Activated naive CD4-positive, alpha-beta T cell treated with anti-CD3 and anti-CD28 coated beads, Interleukin-2, amount 50 U/mL, for 16 hours (primary cell): ENCODE data around the gene TREML4.
"Not testable (repeated sequence)": the region's sequence is repeated elsewhere in the genome, so short reads cannot be mapped to it uniquely, and the experiment has no call there.

Experiments used
- DNase-seq: peaks from one replicate; pipeline ENCODE4 v3.0.0-alpha.2; 2020

The TREML4 gene

DNA sequence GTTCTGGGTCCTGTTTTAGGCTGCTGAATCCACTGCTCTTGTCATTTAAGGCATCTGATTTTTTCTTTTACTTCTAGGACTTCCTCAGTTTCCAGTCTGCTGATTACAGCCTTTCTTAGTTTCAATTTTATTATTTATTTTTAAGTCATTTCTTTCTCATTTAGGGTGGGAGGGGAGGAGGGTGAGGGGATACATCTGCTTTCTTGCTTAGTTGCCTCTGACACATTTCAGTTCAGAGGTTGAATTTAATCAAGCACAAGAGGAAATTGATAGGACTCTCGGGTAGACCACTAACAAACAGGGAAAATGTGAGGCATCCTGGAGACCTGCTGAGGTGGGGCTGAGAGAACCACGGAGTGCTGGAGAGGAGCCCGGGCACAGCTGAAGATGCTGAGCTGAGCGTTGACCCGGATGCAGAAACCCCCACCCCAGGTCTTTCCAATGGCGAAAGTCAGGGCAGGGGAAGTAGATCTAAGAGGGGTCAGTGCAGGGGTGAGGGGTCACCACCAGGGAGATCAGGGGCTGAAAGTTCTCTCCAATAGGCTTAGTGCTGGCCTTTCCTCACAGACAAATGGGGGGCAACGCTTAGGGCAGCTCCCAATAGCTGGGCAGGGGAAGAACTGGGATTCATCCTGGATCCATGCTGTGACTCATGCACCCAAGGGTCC lies 19.6 kb upstream of the TREML4 start:
- DNase-seq: no peak

DNA sequence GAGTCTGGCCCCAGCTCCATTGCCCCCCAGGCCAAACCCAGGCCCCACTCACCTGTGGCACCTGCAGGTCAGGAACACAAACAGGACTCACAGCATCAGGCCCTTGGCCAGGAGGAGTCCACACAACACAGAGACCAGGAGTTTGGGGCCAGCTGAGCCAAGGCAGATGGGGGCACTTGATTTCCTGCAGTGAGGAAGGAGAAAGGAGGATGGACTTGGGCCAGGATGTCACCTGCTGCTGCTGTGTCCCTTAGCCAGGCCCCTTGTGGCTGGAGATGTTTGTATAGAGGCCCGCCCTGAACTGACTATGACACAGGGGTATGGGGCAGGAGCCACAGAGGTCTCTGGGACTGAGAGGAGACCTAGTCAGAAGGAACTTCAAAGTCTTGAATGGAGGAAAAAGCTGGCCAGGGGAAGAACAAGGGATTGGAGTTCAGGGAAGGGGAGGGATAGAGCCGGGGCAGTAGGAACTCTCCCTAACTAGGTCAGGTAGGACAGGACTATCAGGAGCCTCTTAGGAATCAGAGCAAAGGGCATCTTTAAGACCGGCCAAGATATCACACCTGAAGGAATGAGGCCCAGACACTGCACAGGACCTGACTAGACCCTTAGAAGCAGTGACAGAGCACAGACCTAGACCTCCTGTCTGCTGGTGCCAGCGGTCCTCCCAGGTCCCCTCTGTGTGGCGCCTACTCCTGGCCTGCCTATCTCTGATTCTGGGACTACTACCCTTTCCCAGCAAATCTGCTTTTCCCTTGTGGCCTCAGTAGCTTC lies 18.4 kb upstream of the TREML4 start:
- no peak for DNase-seq

DNA sequence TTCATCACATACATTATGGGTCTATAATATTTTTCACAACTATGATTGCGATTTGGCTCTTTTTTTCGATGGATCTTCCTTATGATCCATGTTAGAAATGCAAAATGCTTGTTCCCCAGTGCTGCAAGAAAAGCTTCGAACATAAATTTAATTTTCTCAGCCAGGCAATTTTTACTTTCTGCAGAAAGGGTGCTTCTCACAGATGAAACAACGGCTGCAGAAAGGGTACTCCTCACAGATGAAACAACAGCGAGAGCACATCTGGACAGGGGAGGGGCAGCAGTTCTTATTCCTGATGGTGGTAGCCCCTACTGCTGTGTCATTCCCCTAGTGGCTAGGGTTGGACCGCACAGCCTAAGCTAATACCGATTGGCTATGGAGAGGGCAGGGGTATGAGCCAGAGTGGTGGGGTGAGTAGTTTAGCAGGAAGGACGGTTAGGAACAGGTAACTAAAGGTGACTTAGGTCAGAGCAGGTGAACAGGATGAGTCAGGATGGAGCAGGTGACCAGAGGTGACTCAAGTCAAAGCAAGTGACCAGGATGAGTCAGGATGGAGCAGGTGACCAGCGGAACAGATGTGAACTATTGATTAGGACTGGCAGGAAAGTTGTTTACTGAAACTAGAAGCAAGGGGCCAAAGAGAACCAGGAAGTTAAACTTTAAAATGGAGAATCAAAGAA lies 13.4 kb upstream of the TREML4 start:
- DNase-seq: no peak

DNA sequence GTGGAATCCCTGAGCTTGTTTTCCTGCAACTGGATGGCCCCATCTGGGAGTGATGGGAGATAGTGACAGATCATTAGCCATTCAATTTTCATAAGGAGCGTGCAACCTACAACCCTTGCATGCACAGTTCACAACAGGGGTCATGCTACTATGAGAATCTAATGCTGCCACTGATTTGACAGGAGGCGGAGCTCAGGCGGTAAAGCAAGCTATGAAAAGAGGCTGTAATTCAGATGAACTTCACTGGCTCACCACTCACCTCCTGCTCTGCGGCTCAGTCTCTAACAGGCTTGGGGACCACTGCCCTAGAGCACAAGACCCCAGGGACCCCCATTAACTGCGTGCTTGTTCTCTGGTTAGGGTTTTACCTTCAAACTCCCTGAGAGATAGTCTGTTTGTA lies 12.4 kb upstream of the TREML4 start:
- DNase-seq: no peak

DNA sequence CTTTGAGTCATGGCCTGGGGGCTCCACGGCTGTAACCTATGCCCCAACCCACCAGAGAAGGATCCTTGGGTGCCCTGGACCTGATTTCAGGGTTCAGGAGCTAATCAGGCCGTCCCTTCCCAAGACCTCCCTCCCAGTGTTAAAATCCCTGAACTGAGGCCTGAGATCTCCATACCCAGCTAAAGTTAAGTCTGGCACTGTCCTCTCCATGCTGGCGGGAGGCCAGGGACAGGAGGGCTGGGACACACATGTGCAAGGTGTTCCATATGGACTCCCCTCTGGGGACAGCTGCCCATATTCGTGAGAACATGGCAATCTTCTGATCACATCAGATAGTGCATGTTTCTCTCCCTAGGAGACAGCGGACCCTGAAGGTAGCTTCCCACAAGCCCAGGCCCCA lies 11.5 kb upstream of the TREML4 start:
- no peak for DNase-seq

DNA sequence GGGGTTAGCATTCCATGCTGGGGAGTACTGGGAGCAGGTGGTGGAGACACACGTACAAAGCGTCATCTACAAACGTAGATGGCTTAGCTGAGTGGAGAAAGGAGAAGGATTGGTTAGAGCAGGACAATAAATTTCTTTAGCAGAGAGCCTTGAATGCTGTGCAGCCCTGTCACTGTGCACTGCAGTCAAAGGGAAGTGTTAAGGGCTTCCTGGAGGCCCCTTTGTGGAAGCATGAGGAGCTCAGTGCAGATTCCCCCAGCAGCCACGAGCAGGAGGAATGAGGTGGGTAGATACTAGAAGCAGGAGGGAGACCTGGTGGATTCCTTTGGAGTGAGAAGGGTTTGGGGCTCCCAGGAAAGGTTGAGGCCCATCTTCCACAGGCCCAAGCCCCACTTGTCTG lies 6.1 kb upstream of the TREML4 start:
- DNase-seq: no peak

DNA sequence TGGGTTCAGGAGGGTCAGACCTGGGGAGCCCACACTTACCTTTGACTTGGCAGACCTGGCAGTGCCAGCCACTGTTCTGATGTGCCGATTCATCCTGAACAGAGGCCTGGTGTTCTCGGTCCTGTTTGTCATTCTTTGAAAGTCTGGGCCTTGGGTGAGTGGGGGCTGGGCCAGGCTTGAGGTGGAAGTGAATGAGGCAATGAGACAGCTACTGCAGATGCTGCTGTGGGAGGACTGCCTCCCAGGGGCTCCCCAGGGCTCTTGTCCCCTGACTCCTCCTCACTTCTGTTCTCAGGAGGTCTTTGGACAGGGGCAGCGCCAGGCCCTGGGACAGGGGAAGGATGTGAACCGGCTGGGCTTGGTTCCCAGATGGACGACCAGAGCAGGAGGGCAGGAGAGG lies 5.6 kb upstream of the TREML4 start:
- no peak for DNase-seq

DNA sequence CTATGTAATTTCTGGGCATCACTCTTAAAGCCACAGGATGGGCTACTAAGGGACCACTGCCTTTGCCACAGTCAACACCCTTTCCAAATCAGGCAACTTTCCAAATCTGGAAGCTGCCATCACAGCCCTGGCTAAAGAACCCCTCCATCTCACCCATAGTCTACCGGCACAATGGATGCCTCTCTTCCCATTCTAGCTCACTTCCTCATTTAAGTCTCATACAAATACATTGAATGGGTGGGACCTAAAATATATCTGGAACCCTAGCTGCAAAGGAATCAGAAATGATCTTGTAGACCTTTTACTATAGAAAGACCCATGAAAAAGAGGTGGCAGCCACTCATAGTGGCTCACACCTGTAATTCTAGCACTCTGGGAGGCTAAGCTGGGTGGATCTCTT lies 3.3 kb upstream of the TREML4 start:
- no peak for DNase-seq

DNA sequence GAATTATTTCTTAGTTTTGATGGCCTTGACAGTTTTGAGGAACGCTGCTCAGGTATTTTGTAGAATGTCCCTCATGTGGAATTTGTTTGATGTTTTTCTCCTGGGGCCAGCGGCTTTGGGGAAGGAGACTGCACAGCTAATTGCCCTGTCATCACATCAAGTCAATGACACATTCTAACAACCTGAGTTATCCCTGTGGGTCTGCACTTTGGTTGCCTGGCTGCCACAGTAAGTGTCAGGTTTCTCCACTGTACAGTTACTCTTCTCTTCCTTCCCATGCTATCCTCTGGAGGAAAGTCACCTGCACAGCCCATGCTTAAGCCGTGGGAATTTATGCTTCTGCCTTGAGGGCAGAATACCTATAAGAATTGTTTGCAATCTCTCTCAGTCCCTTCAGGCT lies 1.4 kb upstream of the TREML4 start:
- no peak for DNase-seq

DNA sequence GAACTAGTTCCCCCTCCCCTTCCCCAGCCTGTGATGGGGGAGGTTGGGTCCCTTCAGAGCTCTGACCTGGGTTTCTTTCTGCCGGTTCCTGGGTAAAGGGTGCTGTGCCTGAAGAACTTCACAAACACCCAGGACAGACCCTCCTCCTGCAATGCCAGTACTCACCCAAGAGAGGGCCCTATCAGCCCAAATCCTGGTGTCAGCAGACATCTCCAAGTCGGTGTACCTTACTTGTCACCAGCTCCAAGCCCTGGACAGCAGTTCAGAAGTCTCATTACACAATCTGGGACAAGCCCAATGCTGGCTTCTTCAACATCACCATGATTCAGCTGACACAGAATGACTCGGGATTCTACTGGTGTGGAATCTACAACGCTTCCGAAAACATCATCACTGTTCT lies 467 bp downstream of the TREML4 start:
- no peak for DNase-seq

DNA sequence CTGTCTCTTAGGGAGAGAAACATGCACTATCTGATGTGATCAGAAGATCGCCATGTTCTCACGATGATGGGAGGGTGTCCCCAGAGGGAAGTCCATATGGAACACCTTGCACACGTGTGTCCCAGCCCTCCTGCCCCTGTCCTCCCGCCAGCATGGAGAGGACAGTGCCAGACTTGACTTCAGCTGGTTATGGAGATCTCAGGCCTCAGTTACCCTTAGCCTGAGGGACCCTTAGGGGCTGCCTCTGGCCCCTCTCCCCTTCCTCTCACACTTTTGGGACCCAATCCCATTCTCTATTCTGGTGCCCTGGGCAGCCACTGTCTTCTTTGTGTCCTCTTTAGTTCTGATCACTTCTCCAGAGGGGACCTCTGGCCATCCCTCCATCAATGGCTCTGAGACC lies 1.6 kb downstream of the TREML4 start:
- DNase-seq: no peak

DNA sequence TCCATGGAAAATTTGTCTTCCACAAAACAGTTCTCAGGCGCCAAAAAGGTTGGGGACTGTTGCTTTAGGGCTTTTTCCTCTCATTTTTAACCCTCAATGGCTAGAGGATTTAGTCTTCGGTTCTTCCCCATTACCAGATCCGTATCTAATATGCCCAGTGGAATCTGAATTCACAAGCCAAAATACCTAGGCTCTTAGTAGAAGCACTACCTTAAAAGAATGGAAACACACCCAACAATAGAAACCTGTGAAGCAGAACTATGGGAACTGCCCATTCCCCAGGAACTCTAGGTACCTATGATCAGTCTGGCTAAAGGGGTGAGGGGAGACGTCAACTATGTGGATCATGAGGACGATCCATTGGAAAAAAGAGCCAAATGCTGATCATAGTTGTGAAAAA lies 3.1 kb downstream of the TREML4 start:
- DNase-seq: no peak

DNA sequence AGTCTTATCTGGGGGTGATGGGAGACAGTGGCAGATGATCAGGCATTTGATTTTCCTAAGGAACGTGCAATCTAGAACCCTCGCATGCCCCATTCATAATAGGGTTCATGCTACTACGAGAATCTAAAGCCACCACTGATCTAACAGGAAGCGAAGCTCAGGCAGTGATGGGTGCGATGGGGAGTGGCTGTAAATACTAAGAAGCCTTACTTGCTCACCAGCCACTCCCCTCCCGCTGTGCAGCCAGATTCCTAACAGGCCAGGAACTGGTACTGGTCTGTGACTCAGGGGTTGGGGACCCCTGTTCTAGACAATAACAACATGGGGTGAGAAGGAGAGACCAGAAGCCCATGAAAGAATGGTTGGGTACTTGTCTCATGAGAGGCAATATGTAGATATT lies 4.5 kb downstream of the TREML4 start:
- DNase-seq: no peak

DNA sequence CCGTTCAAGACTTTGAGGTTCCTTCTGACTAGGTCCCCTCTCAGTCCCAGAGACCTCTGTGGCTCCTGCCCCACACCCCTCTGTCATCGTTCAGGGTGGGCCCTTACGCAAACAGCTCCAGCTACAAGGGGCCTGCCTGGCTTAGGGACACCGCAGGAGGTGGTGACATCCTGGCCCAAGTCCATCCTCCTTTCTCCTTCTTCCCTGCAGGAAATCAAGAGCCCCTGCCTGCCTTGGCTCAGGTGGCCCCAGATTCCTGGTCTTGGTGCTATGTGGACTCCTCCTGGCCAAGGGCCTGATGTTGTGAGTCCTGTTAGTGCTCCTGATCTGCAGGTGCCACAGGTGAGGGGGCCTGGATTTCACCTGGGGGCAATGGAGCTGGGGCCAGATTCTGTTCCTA lies 8.1 kb downstream of the TREML4 start:
- DNase-seq: no peak

DNA sequence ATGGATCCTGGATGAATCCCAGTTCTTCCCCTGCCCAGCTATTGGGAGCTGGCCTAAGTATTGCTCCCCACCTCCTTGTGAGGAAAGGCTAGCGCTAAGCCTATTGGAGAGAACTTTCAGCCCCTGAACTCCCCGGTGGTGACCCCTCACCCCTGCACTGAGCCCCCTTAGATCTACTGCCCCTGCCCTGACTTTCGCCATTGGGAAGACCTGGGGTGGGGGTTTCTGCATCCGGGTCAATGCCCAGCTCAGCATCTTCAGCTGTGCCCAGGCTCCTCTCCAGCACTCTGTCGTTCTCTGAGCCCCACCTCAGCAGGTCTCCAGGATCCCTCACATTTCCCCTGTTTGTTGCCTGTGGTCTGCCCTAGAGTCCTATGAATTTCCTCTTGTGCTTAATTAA lies 9.0 kb downstream of the TREML4 start:
- DNase-seq: no peak

DNA sequence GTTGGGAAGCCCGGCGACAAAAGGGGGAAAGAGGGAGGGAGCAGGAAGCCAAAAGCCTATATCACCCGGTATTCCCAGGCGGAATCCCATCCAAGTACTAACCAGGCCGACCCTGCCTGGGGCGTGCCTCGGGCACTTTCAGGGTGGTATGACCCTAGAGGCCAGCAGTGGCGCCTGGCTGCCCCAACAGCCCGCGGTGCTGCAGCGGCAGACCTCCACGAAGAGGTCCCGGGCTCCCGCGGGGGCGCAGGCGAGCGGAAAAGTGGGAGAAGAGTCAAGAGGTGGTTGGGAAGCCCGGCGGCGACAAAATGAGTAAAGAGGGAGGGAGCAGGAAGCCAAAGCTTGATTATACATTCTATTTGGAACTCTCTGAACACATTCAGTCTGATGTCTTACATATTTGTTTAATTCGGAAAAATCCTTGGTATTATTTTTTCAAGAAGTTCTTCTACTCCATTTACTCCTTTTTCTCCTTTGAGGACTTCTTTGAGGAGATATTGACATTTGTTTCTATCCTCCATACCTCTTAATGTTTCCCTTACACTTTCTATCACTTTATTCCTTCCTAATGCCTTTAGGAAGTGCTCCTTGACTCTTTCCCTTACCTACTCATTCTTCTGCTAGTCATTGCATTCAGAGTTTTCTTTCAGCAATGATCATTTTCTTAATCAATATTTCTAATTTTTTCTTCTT lies 11.5 kb downstream of the TREML4 start:
- no peak for DNase-seq

DNA sequence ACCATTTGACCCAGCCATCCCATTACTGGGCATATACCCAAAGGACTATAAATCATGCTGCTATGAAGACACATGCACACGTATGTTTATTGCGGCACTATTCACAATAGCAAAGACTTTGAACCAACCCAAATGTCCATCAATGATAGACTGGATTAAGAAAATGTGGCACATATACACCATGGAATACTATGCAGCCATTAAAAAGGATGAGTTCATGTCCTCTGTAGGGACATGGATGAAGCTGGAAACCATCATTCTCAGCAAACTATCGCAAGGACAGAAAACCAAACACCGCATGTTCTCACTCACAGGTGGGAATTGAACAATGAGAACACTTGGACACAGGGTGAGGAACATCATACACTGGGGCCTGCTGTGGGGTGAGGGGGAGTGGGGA lies 18.4 kb downstream of the TREML4 start:
- DNase-seq: not testable (repeated sequence)

DNA sequence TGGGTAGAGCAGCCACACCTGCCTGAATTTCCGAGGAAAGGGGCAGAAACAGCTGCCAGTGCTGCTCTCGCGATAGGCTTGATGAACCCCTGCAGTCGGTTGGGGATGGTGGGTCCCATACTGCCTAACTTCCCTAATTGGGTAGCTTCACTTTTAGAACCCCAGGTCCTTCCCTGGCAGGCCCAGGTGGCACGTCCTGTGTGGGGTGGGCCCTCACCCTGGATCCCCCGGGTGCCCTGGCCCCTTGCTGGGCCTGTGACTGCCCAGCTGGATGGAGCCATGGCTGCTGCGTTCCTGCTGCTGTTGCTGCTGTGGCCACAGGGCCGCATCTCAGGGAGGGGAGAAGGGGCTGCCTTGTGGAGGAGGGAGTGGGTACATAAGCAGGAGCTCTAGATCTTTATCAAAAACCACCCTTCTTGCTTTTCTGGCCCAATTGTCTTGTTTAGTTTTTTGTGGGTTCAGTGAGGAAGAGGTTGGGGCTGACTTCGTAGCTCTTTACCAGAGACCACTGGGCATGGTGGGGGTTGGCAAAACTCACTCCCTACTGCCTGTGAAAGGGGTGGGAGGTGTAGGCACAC lies 19.2 kb downstream of the TREML4 start:
- DNase-seq: no peak

DNA sequence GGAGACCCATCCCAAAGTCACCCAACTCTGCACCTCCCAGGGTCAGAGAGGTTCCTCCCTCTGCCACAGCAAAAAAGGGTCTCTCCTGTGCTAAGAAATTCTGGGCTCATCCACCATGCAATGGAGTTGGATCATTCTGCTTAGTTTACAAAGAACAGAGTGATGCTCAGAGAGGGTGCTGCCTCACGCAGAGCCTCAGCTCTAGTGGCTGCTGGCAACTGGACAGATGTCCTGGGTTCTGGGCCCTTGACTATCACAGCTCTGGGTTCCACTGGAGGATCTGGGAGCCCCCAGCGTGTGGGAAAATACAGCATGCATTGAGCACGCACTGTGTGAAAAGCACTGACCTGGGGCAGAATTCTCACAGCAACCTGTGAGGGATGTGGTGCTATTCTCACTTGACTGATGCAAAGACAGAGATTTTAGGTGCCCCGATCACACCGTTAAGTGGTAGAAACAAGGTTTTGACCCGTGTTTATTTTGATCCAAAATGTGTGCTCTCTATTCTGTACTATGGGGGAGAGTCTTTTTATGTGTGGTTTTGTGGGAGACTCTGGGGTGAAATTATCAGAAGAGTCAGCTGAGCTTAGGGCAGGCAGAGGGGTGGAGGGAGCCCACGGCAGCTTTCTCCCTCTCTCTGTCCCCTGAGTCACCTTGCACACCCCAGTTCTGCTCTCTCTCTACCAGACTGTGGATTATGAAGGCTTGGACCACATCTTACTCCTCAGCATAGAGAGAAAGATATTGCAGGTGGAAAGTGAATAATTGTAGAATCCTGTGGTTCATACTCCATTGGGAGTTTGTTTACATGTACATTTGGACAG lies 19.9 kb downstream of the TREML4 start:
- DNase-seq: no peak

DNA sequence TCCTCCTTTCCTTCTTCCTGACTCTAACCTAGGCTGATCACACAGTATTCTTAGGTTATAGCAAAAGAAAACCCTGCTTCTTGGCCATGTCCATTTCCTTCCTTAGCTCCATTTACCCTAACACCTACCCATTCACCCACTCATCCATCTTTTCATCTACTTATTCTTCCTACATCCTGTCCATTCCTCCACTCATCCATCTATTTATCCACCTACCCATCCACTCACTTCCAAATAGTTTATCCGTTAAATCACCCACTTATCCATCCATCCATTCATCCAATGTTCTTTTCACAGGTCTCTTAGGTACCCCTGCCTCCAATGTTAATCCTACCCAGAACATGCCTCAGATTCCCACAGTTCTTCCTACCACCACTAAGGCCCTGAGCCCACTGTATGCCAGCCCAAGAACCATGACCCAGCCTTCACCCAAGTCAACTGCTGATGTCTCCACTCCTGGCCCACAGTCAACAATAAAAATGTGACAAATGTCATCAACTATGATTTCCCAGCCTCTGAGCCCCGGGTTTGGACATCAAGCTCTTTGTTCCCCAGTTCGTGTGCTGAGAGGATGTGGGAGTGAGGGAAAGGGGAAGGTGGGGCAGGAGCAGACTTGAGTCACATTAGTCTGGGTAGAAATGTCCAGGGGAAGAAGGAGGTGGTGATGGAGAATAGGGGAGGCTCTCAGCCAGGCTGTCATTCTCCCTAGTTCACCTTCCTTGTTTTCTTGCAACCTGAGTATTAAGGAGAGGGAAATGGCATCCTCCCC lies 24.4 kb downstream of the TREML4 start:
- no peak for DNase-seq

DNA sequence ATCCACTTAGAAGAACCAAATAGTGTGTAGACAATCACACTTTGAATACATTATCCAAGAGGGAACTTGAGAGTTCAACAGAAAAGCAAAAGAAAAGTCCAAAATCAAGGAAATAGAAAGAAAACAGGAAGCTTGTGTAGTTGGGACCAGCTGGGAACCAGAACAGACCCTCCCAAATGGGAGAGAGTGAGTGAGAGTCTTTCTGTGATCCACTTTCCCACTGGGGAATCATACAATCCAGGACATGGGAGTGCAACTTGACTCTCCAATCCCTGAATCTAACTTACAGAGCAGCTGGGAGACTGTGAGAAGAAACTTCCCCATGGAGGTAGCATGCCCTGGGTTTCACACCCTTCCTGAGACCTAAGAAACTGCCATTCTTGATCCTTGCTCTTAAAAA lies 27.0 kb downstream of the TREML4 start:
- DNase-seq: no peak
